Panc1 (cell line): ENCODE data around the gene CELA2B.

Experiments
- TF ChIP-seq, protein P1 (sequence below): fragments of 450-650 bp; IDR thresholded peaks from 2 replicates; pipeline ENCODE4 v1.5.1; 2017; ENCODE audit warnings: mild to moderate bottlenecking
- TF ChIP-seq, protein P2 (sequence below), 2 experiments: IDR thresholded peaks; 2 replicates each; pipeline ENCODE4 v1.6.1; 2011 to 2012; ENCODE audit warnings: low read depth in 2 of 2, control low read depth in 1 of 2, low read length in 1 of 2, mild to moderate bottlenecking in 1 of 2, moderate library complexity in 1 of 2; ENCODE audit not compliant: insufficient read depth in 1 of 2

DNA sequence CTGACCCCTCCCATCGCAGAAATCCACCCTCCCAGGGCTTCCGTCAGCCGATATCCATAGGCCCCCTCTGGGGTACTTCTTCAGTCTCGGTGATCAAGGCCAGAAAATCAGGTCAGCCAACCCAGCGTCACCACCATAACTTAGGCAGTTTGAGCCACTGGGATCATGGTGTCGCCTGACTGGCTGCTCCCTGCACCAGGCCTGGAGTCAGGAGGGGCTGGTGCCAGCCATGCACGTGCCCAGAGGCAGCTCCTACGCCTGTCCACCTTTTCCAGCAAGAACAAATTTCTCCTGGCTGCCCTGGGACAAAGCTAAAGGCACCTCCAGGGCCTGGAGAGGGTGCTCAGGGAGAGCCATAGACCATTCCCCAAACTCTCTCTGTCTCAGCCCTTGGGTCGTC is 42.4 kb upstream of the CELA2B start:
- TF ChIP-seq, protein P1, sequence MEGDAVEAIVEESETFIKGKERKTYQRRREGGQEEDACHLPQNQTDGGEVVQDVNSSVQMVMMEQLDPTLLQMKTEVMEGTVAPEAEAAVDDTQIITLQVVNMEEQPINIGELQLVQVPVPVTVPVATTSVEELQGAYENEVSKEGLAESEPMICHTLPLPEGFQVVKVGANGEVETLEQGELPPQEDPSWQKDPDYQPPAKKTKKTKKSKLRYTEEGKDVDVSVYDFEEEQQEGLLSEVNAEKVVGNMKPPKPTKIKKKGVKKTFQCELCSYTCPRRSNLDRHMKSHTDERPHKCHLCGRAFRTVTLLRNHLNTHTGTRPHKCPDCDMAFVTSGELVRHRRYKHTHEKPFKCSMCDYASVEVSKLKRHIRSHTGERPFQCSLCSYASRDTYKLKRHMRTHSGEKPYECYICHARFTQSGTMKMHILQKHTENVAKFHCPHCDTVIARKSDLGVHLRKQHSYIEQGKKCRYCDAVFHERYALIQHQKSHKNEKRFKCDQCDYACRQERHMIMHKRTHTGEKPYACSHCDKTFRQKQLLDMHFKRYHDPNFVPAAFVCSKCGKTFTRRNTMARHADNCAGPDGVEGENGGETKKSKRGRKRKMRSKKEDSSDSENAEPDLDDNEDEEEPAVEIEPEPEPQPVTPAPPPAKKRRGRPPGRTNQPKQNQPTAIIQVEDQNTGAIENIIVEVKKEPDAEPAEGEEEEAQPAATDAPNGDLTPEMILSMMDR: no peak
- TF ChIP-seq, protein P2, sequence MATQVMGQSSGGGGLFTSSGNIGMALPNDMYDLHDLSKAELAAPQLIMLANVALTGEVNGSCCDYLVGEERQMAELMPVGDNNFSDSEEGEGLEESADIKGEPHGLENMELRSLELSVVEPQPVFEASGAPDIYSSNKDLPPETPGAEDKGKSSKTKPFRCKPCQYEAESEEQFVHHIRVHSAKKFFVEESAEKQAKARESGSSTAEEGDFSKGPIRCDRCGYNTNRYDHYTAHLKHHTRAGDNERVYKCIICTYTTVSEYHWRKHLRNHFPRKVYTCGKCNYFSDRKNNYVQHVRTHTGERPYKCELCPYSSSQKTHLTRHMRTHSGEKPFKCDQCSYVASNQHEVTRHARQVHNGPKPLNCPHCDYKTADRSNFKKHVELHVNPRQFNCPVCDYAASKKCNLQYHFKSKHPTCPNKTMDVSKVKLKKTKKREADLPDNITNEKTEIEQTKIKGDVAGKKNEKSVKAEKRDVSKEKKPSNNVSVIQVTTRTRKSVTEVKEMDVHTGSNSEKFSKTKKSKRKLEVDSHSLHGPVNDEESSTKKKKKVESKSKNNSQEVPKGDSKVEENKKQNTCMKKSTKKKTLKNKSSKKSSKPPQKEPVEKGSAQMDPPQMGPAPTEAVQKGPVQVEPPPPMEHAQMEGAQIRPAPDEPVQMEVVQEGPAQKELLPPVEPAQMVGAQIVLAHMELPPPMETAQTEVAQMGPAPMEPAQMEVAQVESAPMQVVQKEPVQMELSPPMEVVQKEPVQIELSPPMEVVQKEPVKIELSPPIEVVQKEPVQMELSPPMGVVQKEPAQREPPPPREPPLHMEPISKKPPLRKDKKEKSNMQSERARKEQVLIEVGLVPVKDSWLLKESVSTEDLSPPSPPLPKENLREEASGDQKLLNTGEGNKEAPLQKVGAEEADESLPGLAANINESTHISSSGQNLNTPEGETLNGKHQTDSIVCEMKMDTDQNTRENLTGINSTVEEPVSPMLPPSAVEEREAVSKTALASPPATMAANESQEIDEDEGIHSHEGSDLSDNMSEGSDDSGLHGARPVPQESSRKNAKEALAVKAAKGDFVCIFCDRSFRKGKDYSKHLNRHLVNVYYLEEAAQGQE (IDR thresholded peaks at IDR 0.05; ENCODE audit: insufficient read depth in 1 of 2, low read depth in 2 of 2, low read length in 1 of 2): no peak
